Nephron progenitor cell (in vitro differentiated cells): ENCODE measurements around the gene MLN.

Experiments used
- DNase-seq: peaks from one replicate; pipeline ENCODE4 v3.0.0; 2021
- H3K27ac Mint-ChIP-seq: 2 replicates; pipeline ENCODE4 v1.8.0; 2021; ENCODE audit warnings: mild to moderate bottlenecking, moderate library complexity, mixed read lengths
- H3K27me3 Mint-ChIP-seq: 2 replicates; pipeline ENCODE4 v1.8.0; 2021; ENCODE audit warnings: mild to moderate bottlenecking, low read depth, mixed read lengths; ENCODE audit not compliant: poor library complexity
- H3K36me3 Mint-ChIP-seq: 2 replicates; pipeline ENCODE4 v1.8.0; 2021; ENCODE audit warnings: low read depth, mixed read lengths
- H3K4me1 Mint-ChIP-seq: 2 replicates; pipeline ENCODE4 v1.8.0; 2021; ENCODE audit warnings: mixed read lengths
- H3K4me3 Mint-ChIP-seq: 2 replicates; pipeline ENCODE4 v1.8.0; 2021; ENCODE audit warnings: mild to moderate bottlenecking, moderate library complexity, mixed read lengths
- H3K9me3 Mint-ChIP-seq: 2 replicates; pipeline ENCODE4 v1.8.0; 2021; ENCODE audit warnings: mild to moderate bottlenecking, moderate library complexity, mixed read lengths
- CTCF ChIP-seq: fragments of 200-600 bp; sonication (generic); IDR thresholded peaks from 2 replicates; pipeline ENCODE4 v1.5.0; 2021; ENCODE audit warnings: antibody characterized with exemption

Gene MLN

GRCh38 chr6:33748841-33749240 lies 55.0 kb downstream of the MLN start:
- Mint-ChIP-seq H3K4me3 (peak overlapping the region; percentile 57), H3K9me3 (no peaks in the 10 kb centered on the region), H3K36me3 (no peaks in the 10 kb centered on the region), H3K27me3 (peaks cover 7% of the 10 kb centered on the region), H3K4me1 (peaks cover 95% of the 10 kb centered on the region), H3K27ac (peak overlapping the region; percentile 61)
- no peak for TF ChIP-seq CTCF
- DNase-seq: no peak

- TF ChIP-seq CTCF: no peak
- Mint-ChIP-seq H3K36me3 (no peaks in the 10 kb centered on the region), H3K4me1 (peaks cover 98% of the 10 kb centered on the region), H3K9me3 (no peaks in the 10 kb centered on the region), H3K4me3 (peak overlapping the region; percentile 74), H3K27ac (no peak overlapping the region), H3K27me3 (peaks cover 7% of the 10 kb centered on the region)
- no peak for DNase-seq
Measured at GRCh38 chr6:33747823-33748222, 56.0 kb downstream of the MLN start.

GRCh38 chr6:33746651-33747100 lies 57.1 kb downstream of the MLN start, which contains the start of gene IP6K3:
Gene IP6K3 (minus strand): TSS chr6:33746905. CDS start chr6:33735476, 11,429 bp downstream.
- Mint-ChIP-seq H3K4me3 (peak within 1 kb of the TSS; percentile 74), H3K4me1 (peaks cover 98% of the 10 kb centered on the region), H3K27me3 (peaks cover 7% of the 10 kb centered on the region), H3K27ac (peak within 1 kb of the TSS; percentile 94), H3K9me3 (no peaks in the 10 kb centered on the region), H3K36me3 (no peaks in the 10 kb centered on the region)
- TF ChIP-seq CTCF: no peak
- DNase-seq: peak; percentile 44

- Mint-ChIP-seq H3K9me3 (no peaks in the 10 kb centered on the region), H3K36me3 (no peaks in the 10 kb centered on the region), H3K27ac (no peak overlapping the region), H3K27me3 (peaks cover 7% of the 10 kb centered on the region), H3K4me1 (peaks cover 93% of the 10 kb centered on the region), H3K4me3 (peak overlapping the region; percentile 74)
- TF ChIP-seq CTCF: no peak
- DNase-seq: peak; percentile 42
Measured at GRCh38 chr6:33746036-33746600, 57.7 kb downstream of the MLN start.

- Mint-ChIP-seq H3K9me3 (no peaks in the 10 kb centered on the region), H3K4me3 (peak overlapping the region; percentile 74), H3K27ac (peak overlapping the region; percentile 94), H3K4me1 (peaks cover 92% of the 10 kb centered on the region), H3K36me3 (no peaks in the 10 kb centered on the region), H3K27me3 (peaks cover 7% of the 10 kb centered on the region)
- TF ChIP-seq CTCF: no peak
- DNase-seq: no peak
Measured at GRCh38 chr6:33745548-33745947, 58.3 kb downstream of the MLN start.

- peak overlapping the region; percentile 65 for H3K4me3 Mint-ChIP-seq
Measured at GRCh38 chr6:33744895-33745546, 58.8 kb downstream of the MLN start.

More at GRCh38 chr6:33744895-33745546, 58.8 kb downstream of the MLN start:
- no peaks in the 10 kb centered on the region for H3K9me3 Mint-ChIP-seq
- DNase-seq: peak; percentile 50
- H3K4me1 Mint-ChIP-seq: peaks cover 92% of the 10 kb centered on the region
- peaks cover 7% of the 10 kb centered on the region for H3K27me3 Mint-ChIP-seq
- H3K36me3 Mint-ChIP-seq: no peaks in the 10 kb centered on the region
- no peak for TF ChIP-seq CTCF
- H3K27ac Mint-ChIP-seq: peak overlapping the region; percentile 94
